NCI-H345 (cell line): ENCODE results near the gene DHRS7B.
"Not testable (repeated sequence)": the region's sequence is repeated elsewhere in the genome, so short reads cannot be mapped to it uniquely, and the experiment has no call there.

Experiments used
- DNase-seq: peaks from one replicate; lab custom pipeline; 2025; lab: John Stamatoyannopoulos, UW

The DHRS7B gene

GRCh38 chr17:21126645-21127508 lies at the start of gene DHRS7B:
Gene DHRS7B, plus strand, starts transcription at chr17:21126964. Its CDS starts 8 bp downstream, at chr17:21126972.
- peak; percentile 94 for DNase-seq

- no peak for DNase-seq
Measured at GRCh38 chr17:21077281-21077680, 49.5 kb upstream of the DHRS7B start.

GRCh38 chr17:21078016-21078780 lies 48.6 kb upstream of the DHRS7B start:
- no peak for DNase-seq

GRCh38 chr17:21079196-21079595 lies 47.6 kb upstream of the DHRS7B start:
- DNase-seq: no peak

- DNase-seq: no peak
Measured at GRCh38 chr17:21082001-21082436, 44.7 kb upstream of the DHRS7B start.

GRCh38 chr17:21085280-21085679 lies 41.5 kb upstream of the DHRS7B start:
- DNase-seq: not testable (repeated sequence)

GRCh38 chr17:21085707-21086106 lies 41.1 kb upstream of the DHRS7B start:
- DNase-seq: no peak

- no peak for DNase-seq
Measured at GRCh38 chr17:21089145-21089544, 37.6 kb upstream of the DHRS7B start.

- DNase-seq: no peak
Measured at GRCh38 chr17:21089933-21090901, 36.5 kb upstream of the DHRS7B start.

GRCh38 chr17:21090902-21091618 lies 35.7 kb upstream of the DHRS7B start:
- DNase-seq: no peak

- no peak for DNase-seq
Measured at GRCh38 chr17:21094298-21094704, 32.5 kb upstream of the DHRS7B start.

- DNase-seq: no peak
Measured at GRCh38 chr17:21095735-21096134, 31.0 kb upstream of the DHRS7B start.

GRCh38 chr17:21096874-21097273 lies 29.9 kb upstream of the DHRS7B start:
- no peak for DNase-seq

GRCh38 chr17:21098934-21099689 lies 27.7 kb upstream of the DHRS7B start:
- peak; percentile 80 for DNase-seq

GRCh38 chr17:21100636-21101035 lies 26.1 kb upstream of the DHRS7B start:
- no peak for DNase-seq

GRCh38 chr17:21104608-21105007 lies 22.2 kb upstream of the DHRS7B start:
- no peak for DNase-seq

GRCh38 chr17:21105064-21105894 lies 21.5 kb upstream of the DHRS7B start:
- DNase-seq: no peak

GRCh38 chr17:21106316-21106715 lies 20.4 kb upstream of the DHRS7B start:
- no peak for DNase-seq

GRCh38 chr17:21107067-21107650 lies 19.6 kb upstream of the DHRS7B start:
- not testable (repeated sequence) for DNase-seq
